ENCODE results near the gene VDR.

GRCh38 chr12:47828008-47828975 is 76.5 kb downstream of the VDR start:
- no peak for TF ChIP-seq REST (IDR thresholded peaks at IDR 0.05; ENCODE audit: low read depth)
- no peak for TF ChIP-seq POLR2A (IDR thresholded peaks at IDR 0.05; ENCODE audit: borderline replicate concordance, extremely low read depth, insufficient read depth, insufficient read length)
- no peak for TF ChIP-seq YY1 (IDR thresholded peaks at IDR 0.05; ENCODE audit: extremely low read depth, insufficient replicate concordance, low read depth, low read length)
- TF ChIP-seq, protein P1, sequence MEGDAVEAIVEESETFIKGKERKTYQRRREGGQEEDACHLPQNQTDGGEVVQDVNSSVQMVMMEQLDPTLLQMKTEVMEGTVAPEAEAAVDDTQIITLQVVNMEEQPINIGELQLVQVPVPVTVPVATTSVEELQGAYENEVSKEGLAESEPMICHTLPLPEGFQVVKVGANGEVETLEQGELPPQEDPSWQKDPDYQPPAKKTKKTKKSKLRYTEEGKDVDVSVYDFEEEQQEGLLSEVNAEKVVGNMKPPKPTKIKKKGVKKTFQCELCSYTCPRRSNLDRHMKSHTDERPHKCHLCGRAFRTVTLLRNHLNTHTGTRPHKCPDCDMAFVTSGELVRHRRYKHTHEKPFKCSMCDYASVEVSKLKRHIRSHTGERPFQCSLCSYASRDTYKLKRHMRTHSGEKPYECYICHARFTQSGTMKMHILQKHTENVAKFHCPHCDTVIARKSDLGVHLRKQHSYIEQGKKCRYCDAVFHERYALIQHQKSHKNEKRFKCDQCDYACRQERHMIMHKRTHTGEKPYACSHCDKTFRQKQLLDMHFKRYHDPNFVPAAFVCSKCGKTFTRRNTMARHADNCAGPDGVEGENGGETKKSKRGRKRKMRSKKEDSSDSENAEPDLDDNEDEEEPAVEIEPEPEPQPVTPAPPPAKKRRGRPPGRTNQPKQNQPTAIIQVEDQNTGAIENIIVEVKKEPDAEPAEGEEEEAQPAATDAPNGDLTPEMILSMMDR (IDR thresholded peaks at IDR 0.05 in 2 of 3, conservative IDR thresholded peaks at IDR 0.05 in 1 of 3; ENCODE audit: borderline replicate concordance in 1 of 3, insufficient read depth in 1 of 3, low read depth in 2 of 3, low read length in 2 of 3), result no peak

All from HCT116 (cell line).